H1 (cell line): ENCODE measurements around the gene RAMP3. TPM values are rescaled to one million over a fixed set of nuclear protein-coding genes. Genes with fewer than 3 reads are reported as not detected.

Experiments used
- CTCF ChIA-PET: fragments of 300-600 bp; sonication (Branson Sonifier 250); formaldehyde crosslinking; loops from one replicate; lab custom pipeline; 2021; ENCODE audit not compliant: partially characterized antibody; lab: Charles Lee
- POLR2A ChIA-PET: fragments of 300-600 bp; sonication (Branson Sonifier 250); formaldehyde crosslinking; loops from one replicate; lab custom pipeline; 2021; ENCODE audit warnings: inconsistent platforms; ENCODE audit not compliant: partially characterized antibody; lab: Charles Lee
- DNase-seq, 2 experiments: peaks; one replicate each; pipeline versions ENCODE4 v3.0.0 to v3.0.0-alpha.2; 2010 to 2022; ENCODE audit warnings: low spot score in 2 of 2, low read depth in 1 of 2, mixed read lengths in 1 of 2
- FAIRE-seq: peaks from 2 replicates; lab custom pipeline; 2011; peaks lifted over from hg19 to GRCh38; lab: Jason Lieb, UNC
- H2AFZ ChIP-seq: 2 replicates; pipeline ENCODE4 v1.8.1; 2012; ENCODE audit warnings: low read length, inconsistent platforms
- H2AK5ac ChIP-seq: 2 replicates; pipeline ENCODE4 v1.6.1; 2013; ENCODE audit warnings: low read depth, low read length
- H2BK120ac ChIP-seq: replicated peaks from 2 replicates; pipeline ENCODE3; 2013; ENCODE audit warnings: low read depth, low read length, inconsistent platforms
- H2BK12ac ChIP-seq: 2 replicates; pipeline ENCODE4 v1.6.1; 2013; ENCODE audit warnings: low read depth, low read length
- H2BK15ac ChIP-seq: 2 replicates; pipeline ENCODE4 v1.6.1; 2013; ENCODE audit warnings: low read length
- H2BK20ac ChIP-seq: 2 replicates; pipeline ENCODE4 v1.6.1; 2013; ENCODE audit warnings: low read length
- H2BK5ac ChIP-seq: 2 replicates; pipeline ENCODE4 v1.6.1; 2013; ENCODE audit warnings: low read depth, low read length
- H3K14ac ChIP-seq: 2 replicates; pipeline ENCODE4 v1.6.1; 2013; ENCODE audit warnings: inconsistent platforms; ENCODE audit not compliant: insufficient read length
- H3K18ac ChIP-seq: 2 replicates; pipeline ENCODE4 v1.6.1; 2013; ENCODE audit warnings: low read length; ENCODE audit errors: extremely low read depth
- H3K23ac ChIP-seq: 2 replicates; pipeline ENCODE4 v1.6.1; 2013; ENCODE audit warnings: inconsistent platforms; ENCODE audit not compliant: insufficient read length
- H3K23me2 ChIP-seq: 2 replicates; pipeline ENCODE4 v1.6.1; 2013; ENCODE audit warnings: low read depth, low read length
- H3K27ac ChIP-seq: 2 replicates; pipeline ENCODE4 v1.6.1; 2011; ENCODE audit warnings: low read depth, low read length, inconsistent platforms
- H3K27me3 ChIP-seq, 4 experiments: replicated peaks in 1 of 4; 1 replicate in 1 of 4; 2 replicates in 3 of 4; pipeline versions ENCODE4 v1.6.1 to v1.8.1; 2011 to 2013; ENCODE audit warnings: low read length in 3 of 4, mild to moderate bottlenecking in 3 of 4, inconsistent platforms in 2 of 4, mixed read lengths in 2 of 4, moderate library complexity in 1 of 4; ENCODE audit not compliant: control insufficient read depth in 3 of 4, insufficient read depth in 3 of 4; ENCODE audit errors: extremely low read depth in 1 of 4
- H3K36me3 ChIP-seq, 4 experiments: 2 replicates each; pipeline versions ENCODE4 v1.6.1 to v1.8.1; 2011 to 2013; ENCODE audit warnings: mild to moderate bottlenecking in 4 of 4, low read length in 3 of 4, moderate library complexity in 2 of 4, control low read depth in 1 of 4, inconsistent platforms in 1 of 4; ENCODE audit not compliant: insufficient read depth in 4 of 4, control insufficient read depth in 2 of 4
- H3K4ac ChIP-seq: replicated peaks from 2 replicates; pipeline ENCODE3; 2013; ENCODE audit warnings: low read length, low read depth, mixed read lengths, inconsistent platforms; ENCODE audit not compliant: insufficient read length
- H3K4me1 ChIP-seq, 4 experiments: replicated peaks in 1 of 4; 1 replicate in 1 of 4; 2 replicates in 3 of 4; pipeline versions ENCODE4 v1.6.1 to v1.8.1; 2011 to 2013; ENCODE audit warnings: low read length in 3 of 4, inconsistent platforms in 2 of 4, mixed read lengths in 1 of 4; ENCODE audit not compliant: insufficient read depth in 4 of 4, control insufficient read depth in 3 of 4
- H3K4me2 ChIP-seq, 2 experiments: 2 replicates each; pipeline versions ENCODE4 v1.6.1 to v1.8.1; 2011 to 2013; ENCODE audit warnings: low read depth in 2 of 2, low read length in 2 of 2, control low read depth in 1 of 2, inconsistent platforms in 1 of 2, mild to moderate bottlenecking in 1 of 2; ENCODE audit not compliant: insufficient read depth in 1 of 2
- H3K4me3 ChIP-seq, 4 experiments: fragments of 200-600, 300-600 bp in 1 of 4; sonication (generic), shearing (Covaris generic), sonication (Bioruptor Twin) in 1 of 4; 2 replicates each; pipeline versions ENCODE4 v1.5.1 to v1.8.1; 2011 to 2016; ENCODE audit warnings: low read length in 4 of 4, low read depth in 3 of 4, control low read depth in 2 of 4, inconsistent platforms in 2 of 4, mild to moderate bottlenecking in 2 of 4, mixed read lengths in 1 of 4, moderate library complexity in 1 of 4; ENCODE audit not compliant: insufficient read depth in 2 of 4; ENCODE audit errors: extremely low read depth in 1 of 4
- H3K56ac ChIP-seq: replicated peaks from 2 replicates; pipeline ENCODE3; 2013; ENCODE audit warnings: low read depth, mild to moderate bottlenecking, mixed read lengths, low read length, inconsistent platforms; ENCODE audit not compliant: insufficient read length
- H3K79me1 ChIP-seq: 2 replicates; pipeline ENCODE4 v1.6.1; 2013; ENCODE audit warnings: low read depth, low read length, control low read depth
- H3K79me2 ChIP-seq, 2 experiments: 2 replicates each; pipeline versions ENCODE4 v1.6.1 to v1.8.1; 2012 to 2013; ENCODE audit warnings: low read length in 2 of 2, mild to moderate bottlenecking in 2 of 2, inconsistent platforms in 1 of 2; ENCODE audit not compliant: insufficient read depth in 2 of 2, control insufficient read depth in 1 of 2
- H3K9ac ChIP-seq, 4 experiments: replicated peaks in 1 of 4; 1 replicate in 1 of 4; 2 replicates in 3 of 4; pipeline versions ENCODE4 v1.6.1 to v1.8.1; 2011 to 2013; ENCODE audit warnings: low read depth in 3 of 4, low read length in 3 of 4, control low read depth in 2 of 4, mild to moderate bottlenecking in 2 of 4, moderate library complexity in 2 of 4, inconsistent platforms in 1 of 4; ENCODE audit errors: extremely low read depth in 1 of 4
- H3K9me3 ChIP-seq, 2 experiments: 2 replicates each; pipeline versions ENCODE4 v1.6.1 to v1.8.1; 2012 to 2013; ENCODE audit warnings: mild to moderate bottlenecking in 2 of 2, moderate library complexity in 2 of 2, control low read depth in 1 of 2, inconsistent platforms in 1 of 2, low read depth in 1 of 2, low read length in 1 of 2, mixed read lengths in 1 of 2; ENCODE audit not compliant: insufficient read depth in 2 of 2
- H4K20me1 ChIP-seq, 2 experiments: replicated peaks in 1 of 2; 2 replicates each; pipeline versions ENCODE3 to v1.8.1; 2011 to 2013; ENCODE audit warnings: inconsistent platforms in 2 of 2, low read length in 2 of 2, mild to moderate bottlenecking in 1 of 2; ENCODE audit not compliant: insufficient read depth in 2 of 2, control insufficient read depth in 1 of 2
- H4K5ac ChIP-seq: 2 replicates; pipeline ENCODE4 v1.6.1; 2013; ENCODE audit warnings: low read length, low read depth, mixed read lengths, inconsistent platforms; ENCODE audit not compliant: insufficient read length
- H4K8ac ChIP-seq: 2 replicates; pipeline ENCODE4 v1.8.0; 2013; ENCODE audit warnings: mild to moderate bottlenecking, moderate library complexity, low read length, inconsistent platforms; ENCODE audit not compliant: insufficient read depth; ENCODE audit errors: extremely low read depth
- H4K91ac ChIP-seq: replicated peaks from 2 replicates; pipeline ENCODE3; 2013; ENCODE audit warnings: low read length, mixed read lengths, inconsistent platforms; ENCODE audit not compliant: insufficient read length
- KDM4A ChIP-seq: IDR thresholded peaks from one replicate; pipeline ENCODE4 v1.7.1; 2012; ENCODE audit warnings: low read depth, mild to moderate bottlenecking, moderate library complexity, low read length, inconsistent platforms; ENCODE audit not compliant: severe bottlenecking
- KDM5A ChIP-seq: fragments of 200-600 bp; IDR thresholded peaks from 2 replicates; pipeline ENCODE4 v1.7.1; 2012; ENCODE audit warnings: mild to moderate bottlenecking, low read length, inconsistent platforms, mixed read lengths
- SRF ChIP-seq: IDR thresholded peaks from 2 replicates; pipeline ENCODE4 v1.6.1; 2011; ENCODE audit warnings: mild to moderate bottlenecking, low read depth, low read length, moderate library complexity
- whole genome bisulfite sequencing, 2 experiments: shearing (Covaris generic) in 1 of 2; methylation state at CpG; one replicate each; pipeline versions ENCODE4 v1.1.6 to v1.1.7; 2013 to 2015; ENCODE audit warnings: low lambda C conversion rate in 2 of 2, mixed read lengths in 2 of 2, inconsistent platforms in 1 of 2, low coverage in 1 of 2, missing lambda C conversion rate in 1 of 2; ENCODE audit not compliant: insufficient replicate concordance in 2 of 2, insufficient coverage in 1 of 2, insufficient read length in 1 of 2; ENCODE audit errors: extremely low coverage in 1 of 2, missing lambda C conversion rate in 1 of 2; 5-methylcytosine and 5-hydroxymethylcytosine counted together
- polyA plus RNA-seq, 7 experiments: library from polyadenylated mRNA; depleted of rRNA in 3 of 7; stranded (reverse) in 5 of 7; unstranded in 2 of 7; fragments of >200 nt in 5 of 7; fragments of 200-250 nt in 2 of 7; gene quantifications; 1 replicate in 5 of 7; 2 replicates in 1 of 7; 4 replicates in 1 of 7; pipeline versions ENCODE4 v1.2.1 to v1.2.3, GENCODE V29; 2011 to 2013; ENCODE audit warnings: missing spikeins in 2 of 7, mixed read lengths in 2 of 7
- total RNA-seq: library from RNA; stranded (reverse); fragmentation: NEBNext Ultra II Directional; extraction: Animal tissue kit (Norgen Biotek cat#: 25700); gene quantifications from 2 replicates; pipeline ENCODE4 v1.2.1, GENCODE V29; 2021

Gene RAMP3
- total and polyA plus RNA-seq, 2 of the 8 experiments (the other 6 are each of a cell fraction or from before 2014, with no cell fraction given): 0.88 to 0.98 TPM

GRCh38 chr7:45155941-45156340 is 1.6 kb upstream of the RAMP3 start:
- FAIRE-seq (no peak), DNase-seq (no peak)
- Histone ChIP-seq H4K5ac (no peak overlapping the region), H2BK120ac (no peak overlapping the region), H3K36me3 (no peaks in the 10 kb centered on the region), H3K79me2 (no peaks in the 10 kb centered on the region), H3K56ac (no peak overlapping the region)
- TF ChIP-seq SRF: no peak
- no peak for TF ChIP-seq KDM5A
- no peak for TF ChIP-seq KDM4A
- TF ChIP-seq, all 59 proteins: peak for 0
- no peak overlapping the region for H4K8ac ChIP-seq
- H3K27ac ChIP-seq: no peak overlapping the region
- H3K4me2 ChIP-seq: no peak overlapping the region
- peaks cover 0 to 24% (median 16%) of the 10 kb centered on the region in 4 experiments; a peak in 5 of 7 replicates for H3K27me3 ChIP-seq
- no peak overlapping the region for H2BK5ac ChIP-seq
- ChIA-PET CTCF (interaction anchor here (0.9 to 6.2 kb wide), 10 partner anchors 17 to 435 kb away, joined by 3 to 56 read pairs (median 3); no protein-coding TSS in a partner anchor), POLR2A (no interaction called here)
- no peak overlapping the region for H4K91ac ChIP-seq
- H3K14ac ChIP-seq: no peak overlapping the region
- H3K23me2 ChIP-seq: peaks cover 6% of the 10 kb centered on the region
- no peaks in the 10 kb centered on the region for H3K79me1 ChIP-seq
- H2AK5ac ChIP-seq: no peak overlapping the region
- no peak overlapping the region for H3K9ac ChIP-seq
- H4K20me1 ChIP-seq: peaks cover 0 to 7% of the 10 kb centered on the region in 2 experiments
- WGBS, 2 experiments: 93% methylated on average over 4 of the region's 4 CpGs; no CpG with 5 or more reads in 1 of the 2 experiments
- no peaks in the 10 kb centered on the region for H3K9me3 ChIP-seq
- no peak overlapping the region for H2BK12ac ChIP-seq
- H2AFZ ChIP-seq: no peak overlapping the region
- no peak overlapping the region for H2BK20ac ChIP-seq
- H3K4me1 ChIP-seq: peaks cover 0 to 5% (median 0%) of the 10 kb centered on the region in 4 experiments; a peak in 3 of 7 replicates
- no peak overlapping the region for H3K4me3 ChIP-seq
- H2BK15ac ChIP-seq: no peak overlapping the region
- H3K18ac ChIP-seq: no peak overlapping the region
- no peak overlapping the region for H3K23ac ChIP-seq
- H3K4ac ChIP-seq: no peak overlapping the region
